MM.1S (cell line): ENCODE data around the gene PI3.

Experiments
- DNase-seq: peaks from one replicate; pipeline ENCODE4 v3.0.0-alpha.2; 2015
- H2AFZ ChIP-seq: fragments of 300-600 bp; sonication (generic); 2 replicates; pipeline ENCODE4 v1.6.0; 2016; ENCODE audit warnings: antibody characterized with exemption, low read length
- H3F3A ChIP-seq: fragments of 300-600 bp; sonication (generic); 2 replicates; pipeline ENCODE4 v1.6.1; 2016; ENCODE audit warnings: mild to moderate bottlenecking, antibody characterized with exemption, low read length, moderate library complexity, mixed read lengths; ENCODE audit not compliant: insufficient read depth
- H3K27ac ChIP-seq: fragments of 300-600 bp; sonication (generic); 2 replicates; pipeline ENCODE4 v1.5.1; 2016; ENCODE audit warnings: mild to moderate bottlenecking, low read length
- H3K27me3 ChIP-seq: fragments of 300-600 bp; sonication (generic); replicated peaks from 2 replicates; pipeline ENCODE4 v1.6.0; 2016; ENCODE audit warnings: low read length; ENCODE audit not compliant: insufficient read depth
- H3K36me3 ChIP-seq: fragments of 300-600 bp; sonication (generic); replicated peaks from 2 replicates; pipeline ENCODE4 v1.6.1; 2016; ENCODE audit warnings: mild to moderate bottlenecking, low read length, mixed read lengths; ENCODE audit not compliant: insufficient read depth
- H3K4me1 ChIP-seq: fragments of 300-600 bp; sonication (generic); 2 replicates; pipeline ENCODE4 v1.6.1; 2016; ENCODE audit warnings: low read length, mixed read lengths
- H3K4me2 ChIP-seq: fragments of 300-600 bp; sonication (generic); 2 replicates; pipeline ENCODE4 v1.6.0; 2016; ENCODE audit warnings: low read depth, low read length
- H3K4me3 ChIP-seq: fragments of 300-600 bp; sonication (generic); 2 replicates; pipeline ENCODE4 v1.5.1; 2016; ENCODE audit warnings: low read length, mixed read lengths
- H3K79me2 ChIP-seq: fragments of 300-600 bp; sonication (generic); 2 replicates; pipeline ENCODE4 v1.6.1; 2016; ENCODE audit warnings: mixed run types, low read length, mixed read lengths
- H3K9ac ChIP-seq: fragments of 300-600 bp; sonication (generic); 2 replicates; pipeline ENCODE4 v1.6.1; 2016; ENCODE audit warnings: low read length, mixed read lengths
- H3K9me2 ChIP-seq: fragments of 300-600 bp; sonication (generic); replicated peaks from 2 replicates; pipeline ENCODE4 v1.6.1; 2016; ENCODE audit warnings: mild to moderate bottlenecking, low read length, mixed read lengths; ENCODE audit not compliant: insufficient read depth
- H3K9me3 ChIP-seq: fragments of 300-600 bp; sonication (generic); replicated peaks from 2 replicates; pipeline ENCODE4 v1.6.1; 2016; ENCODE audit warnings: mild to moderate bottlenecking, low read length, mixed read lengths; ENCODE audit not compliant: insufficient read depth
- H4K20me1 ChIP-seq: fragments of 300-600 bp; sonication (generic); 2 replicates; pipeline ENCODE4 v1.6.1; 2016; ENCODE audit warnings: mild to moderate bottlenecking, low read length, moderate library complexity, mixed read lengths; ENCODE audit not compliant: insufficient read depth
- EZH2 ChIP-seq: fragments of 300-600 bp; sonication (generic); optimal IDR thresholded peaks from 2 replicates; pipeline ENCODE3; 2017; ENCODE audit warnings: low read depth, mild to moderate bottlenecking, antibody characterized with exemption, low read length, mixed read lengths
- EZH2phosphoT487 ChIP-seq: fragments of 300-600 bp; sonication (generic); IDR thresholded peaks from 2 replicates; pipeline ENCODE4 v1.6.1; 2018; ENCODE audit warnings: antibody characterized with exemption, low read length
- TF ChIP-seq, protein P1 (sequence below): fragments of 300-600 bp; sonication (generic); IDR thresholded peaks from 2 replicates; pipeline ENCODE4 v1.5.1; 2016; ENCODE audit warnings: antibody characterized with exemption, low read length, mixed read lengths

PI3 gene

GRCh38 chr20:45218124-45218523 is 43.4 kb downstream of the PI3 start:
- TF ChIP-seq, protein P1, sequence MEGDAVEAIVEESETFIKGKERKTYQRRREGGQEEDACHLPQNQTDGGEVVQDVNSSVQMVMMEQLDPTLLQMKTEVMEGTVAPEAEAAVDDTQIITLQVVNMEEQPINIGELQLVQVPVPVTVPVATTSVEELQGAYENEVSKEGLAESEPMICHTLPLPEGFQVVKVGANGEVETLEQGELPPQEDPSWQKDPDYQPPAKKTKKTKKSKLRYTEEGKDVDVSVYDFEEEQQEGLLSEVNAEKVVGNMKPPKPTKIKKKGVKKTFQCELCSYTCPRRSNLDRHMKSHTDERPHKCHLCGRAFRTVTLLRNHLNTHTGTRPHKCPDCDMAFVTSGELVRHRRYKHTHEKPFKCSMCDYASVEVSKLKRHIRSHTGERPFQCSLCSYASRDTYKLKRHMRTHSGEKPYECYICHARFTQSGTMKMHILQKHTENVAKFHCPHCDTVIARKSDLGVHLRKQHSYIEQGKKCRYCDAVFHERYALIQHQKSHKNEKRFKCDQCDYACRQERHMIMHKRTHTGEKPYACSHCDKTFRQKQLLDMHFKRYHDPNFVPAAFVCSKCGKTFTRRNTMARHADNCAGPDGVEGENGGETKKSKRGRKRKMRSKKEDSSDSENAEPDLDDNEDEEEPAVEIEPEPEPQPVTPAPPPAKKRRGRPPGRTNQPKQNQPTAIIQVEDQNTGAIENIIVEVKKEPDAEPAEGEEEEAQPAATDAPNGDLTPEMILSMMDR = no peak
- no peak for TF ChIP-seq EZH2phosphoT487
- TF ChIP-seq EZH2 = no peak
- no peaks in the 10 kb centered on the region for H3K27me3 ChIP-seq

DNA sequence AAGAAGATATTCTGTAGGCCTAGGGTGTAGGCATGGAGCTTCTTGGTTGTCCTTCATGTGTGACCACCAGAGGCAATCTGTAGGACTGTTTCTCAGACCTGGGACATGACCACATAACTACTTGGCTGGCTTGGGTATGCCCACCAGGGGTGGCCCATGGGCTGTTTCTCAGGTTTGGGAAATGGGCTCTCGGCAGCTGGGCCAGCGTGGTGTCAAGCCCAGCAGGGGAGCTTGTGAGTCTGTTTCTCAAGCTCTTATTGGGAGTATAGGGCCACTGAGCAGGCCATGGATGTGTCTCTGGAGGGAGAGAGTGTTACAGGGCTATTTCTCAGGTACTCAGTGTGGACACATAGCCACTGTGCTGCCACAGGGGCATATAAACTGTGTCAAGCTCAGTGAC is 43.9 kb downstream of the PI3 start:
- H3K9ac ChIP-seq = no peak overlapping the region
- no peak overlapping the region for H3K27ac ChIP-seq
- no peaks in the 10 kb centered on the region for H4K20me1 ChIP-seq
- TF ChIP-seq, protein P1 = no peak
- TF ChIP-seq EZH2phosphoT487 (no peak), EZH2 (no peak)
- H3K9me2 ChIP-seq = no peaks in the 10 kb centered on the region
- DNase-seq = no peak
- H3F3A ChIP-seq = no peaks in the 10 kb centered on the region
- no peaks in the 10 kb centered on the region for H3K79me2 ChIP-seq
- H3K4me1 ChIP-seq = no peaks in the 10 kb centered on the region
- no peaks in the 10 kb centered on the region for H3K9me3 ChIP-seq
- H3K4me2 ChIP-seq = no peak overlapping the region
- H3K36me3 ChIP-seq = no peaks in the 10 kb centered on the region
- no peak overlapping the region for H3K4me3 ChIP-seq
- H2AFZ ChIP-seq = no peak overlapping the region
- no peaks in the 10 kb centered on the region for H3K27me3 ChIP-seq

More at GRCh38 chr20:45218124-45218523, 43.4 kb downstream of the PI3 start:
- DNase-seq = no peak
- Histone ChIP-seq H3K4me1 (no peaks in the 10 kb centered on the region), H3K4me3 (no peak overlapping the region), H3K79me2 (no peaks in the 10 kb centered on the region), H2AFZ (no peak overlapping the region), H3K9me2 (no peaks in the 10 kb centered on the region), H3K9me3 (no peaks in the 10 kb centered on the region), H4K20me1 (no peaks in the 10 kb centered on the region), H3F3A (no peaks in the 10 kb centered on the region), H3K36me3 (no peaks in the 10 kb centered on the region), H3K9ac (no peak overlapping the region), H3K4me2 (no peak overlapping the region), H3K27ac (no peak overlapping the region)

DNA sequence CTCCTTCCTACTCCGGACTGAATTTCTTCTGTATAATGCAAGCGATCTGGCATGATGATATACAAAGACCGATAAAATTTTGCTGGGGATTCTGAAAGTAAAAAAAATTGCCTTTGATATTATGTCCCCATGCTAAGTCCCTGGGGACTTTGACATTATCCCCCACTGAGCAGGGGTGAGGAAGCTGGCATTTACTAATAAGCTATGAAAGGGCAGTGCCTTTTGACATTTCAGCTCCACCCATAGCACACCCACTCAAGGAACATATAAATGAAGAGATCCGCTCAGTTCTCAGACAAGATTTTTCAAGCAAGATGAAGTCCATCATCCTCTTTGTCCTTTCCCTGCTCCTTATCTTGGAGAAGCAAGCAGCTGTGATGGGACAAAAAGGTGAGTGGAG is 46.4 kb downstream of the PI3 start, which contains the start of gene SEMG2:
SEMG2 (plus strand) TSS at position 298 of the 400 bp plus-strand sequence; CDS start at position 315, 17 bp downstream.
- no peak within 1 kb of the TSS for H2AFZ ChIP-seq
- H3K9me2 ChIP-seq = no peaks in the 10 kb centered on the region
- no peak within 1 kb of the TSS for H3K4me3 ChIP-seq
- H4K20me1 ChIP-seq = no peaks in the 10 kb centered on the region
- no peaks in the 10 kb centered on the region for H3K36me3 ChIP-seq
- no peak for DNase-seq
- TF ChIP-seq, protein P1 = no peak
- TF ChIP-seq EZH2 (no peak), EZH2phosphoT487 (no peak)
- no peak within 1 kb of the TSS for H3K27ac ChIP-seq
- no peak within 1 kb of the TSS for H3K9ac ChIP-seq
- no peaks in the 10 kb centered on the region for H3K79me2 ChIP-seq
- H3K4me1 ChIP-seq = no peaks in the 10 kb centered on the region
- H3F3A ChIP-seq = no peaks in the 10 kb centered on the region
- H3K27me3 ChIP-seq = no peaks in the 10 kb centered on the region
- H3K9me3 ChIP-seq = no peaks in the 10 kb centered on the region
- no peak within 1 kb of the TSS for H3K4me2 ChIP-seq
